ENCODE results near the gene CD44. TPM values are rescaled to one million over a fixed set of nuclear protein-coding genes. Genes with fewer than 3 reads are reported as not detected.

CD44 gene
- total RNA-seq, 1 experiment from 2014 or later, result 15.9 TPM

DNA sequence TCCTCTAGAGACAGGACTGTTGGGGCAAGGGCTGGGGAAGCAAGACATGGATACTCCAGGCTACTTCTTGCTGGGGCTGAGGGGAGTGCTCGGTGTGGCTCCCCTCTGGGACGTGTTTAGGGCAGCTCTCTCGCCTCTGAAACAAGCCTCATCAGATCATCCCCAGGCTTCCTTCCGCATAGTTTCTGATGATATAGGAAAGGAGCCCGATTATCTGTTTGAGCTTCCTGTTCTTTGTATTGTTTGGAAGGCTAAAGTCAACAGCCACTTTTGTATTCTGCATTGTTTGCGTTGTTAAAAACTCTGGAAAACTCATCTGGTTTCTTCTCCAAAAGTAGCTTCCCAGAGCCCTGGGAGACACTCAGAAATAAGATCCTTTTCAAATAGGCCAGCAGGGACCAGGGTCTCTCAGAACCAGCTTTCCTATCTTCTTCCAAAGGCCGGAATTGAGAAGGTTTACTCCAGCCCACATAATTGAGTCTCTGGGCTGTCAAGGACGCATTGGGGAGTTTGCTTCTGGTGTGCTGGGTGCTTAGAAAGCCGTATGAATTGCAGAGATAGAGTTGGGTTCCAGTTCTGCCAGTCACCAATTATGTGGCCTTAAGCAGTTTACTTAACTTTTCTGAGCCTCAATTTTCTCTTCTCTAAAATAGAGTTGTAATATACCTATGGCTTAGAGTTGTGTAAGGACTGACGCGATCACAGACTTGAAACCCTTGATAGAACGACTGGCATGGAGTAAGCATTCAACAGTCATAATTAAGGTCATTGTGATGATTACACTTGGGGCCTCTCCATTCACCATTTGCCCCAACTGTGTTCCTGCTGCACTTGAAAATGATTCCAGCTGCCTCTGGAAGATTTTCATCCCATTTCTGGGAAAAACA is 19.1 kb downstream of the CD44 start:
- Histone ChIP-seq H3K9me3 (ENCODE audit: low read depth, low read length, poor library complexity, severe bottlenecking) (no peaks in the 10 kb centered on the region), H3K36me3 (ENCODE audit: insufficient read depth, low read length, poor library complexity, severe bottlenecking) (no peaks in the 10 kb centered on the region), H3K4me1 (ENCODE audit: insufficient read depth, low read length, poor library complexity, severe bottlenecking) (no peaks in the 10 kb centered on the region), H3K4me3 (ENCODE audit: low read depth, low read length, poor library complexity, severe bottlenecking) (no peak overlapping the region), H3K27me3 (replicated peaks; ENCODE audit: insufficient read depth, low read depth, low read length, poor library complexity) (peaks cover 8% of the 10 kb centered on the region), H3K27ac (ENCODE audit: low read depth, low read length, poor library complexity, severe bottlenecking) (no peak overlapping the region)
- CTCF ChIA-PET, result no interaction called here
- POLR2A ChIA-PET (ENCODE audit: low non-redundant PET), result interaction anchor here (0.6 kb wide), 1 partner anchor 8 kb away, joined by 3 read pairs; no protein-coding TSS in a partner anchor
- TF ChIP-seq, protein P1, sequence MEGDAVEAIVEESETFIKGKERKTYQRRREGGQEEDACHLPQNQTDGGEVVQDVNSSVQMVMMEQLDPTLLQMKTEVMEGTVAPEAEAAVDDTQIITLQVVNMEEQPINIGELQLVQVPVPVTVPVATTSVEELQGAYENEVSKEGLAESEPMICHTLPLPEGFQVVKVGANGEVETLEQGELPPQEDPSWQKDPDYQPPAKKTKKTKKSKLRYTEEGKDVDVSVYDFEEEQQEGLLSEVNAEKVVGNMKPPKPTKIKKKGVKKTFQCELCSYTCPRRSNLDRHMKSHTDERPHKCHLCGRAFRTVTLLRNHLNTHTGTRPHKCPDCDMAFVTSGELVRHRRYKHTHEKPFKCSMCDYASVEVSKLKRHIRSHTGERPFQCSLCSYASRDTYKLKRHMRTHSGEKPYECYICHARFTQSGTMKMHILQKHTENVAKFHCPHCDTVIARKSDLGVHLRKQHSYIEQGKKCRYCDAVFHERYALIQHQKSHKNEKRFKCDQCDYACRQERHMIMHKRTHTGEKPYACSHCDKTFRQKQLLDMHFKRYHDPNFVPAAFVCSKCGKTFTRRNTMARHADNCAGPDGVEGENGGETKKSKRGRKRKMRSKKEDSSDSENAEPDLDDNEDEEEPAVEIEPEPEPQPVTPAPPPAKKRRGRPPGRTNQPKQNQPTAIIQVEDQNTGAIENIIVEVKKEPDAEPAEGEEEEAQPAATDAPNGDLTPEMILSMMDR (conservative IDR thresholded peaks at IDR 0.05; ENCODE audit: low read depth, low read length), result no peak
- no peak for TF ChIP-seq EZH2 (IDR thresholded peaks at IDR 0.05; ENCODE audit: borderline replicate concordance, low read depth, low read length, poor library complexity, severe bottlenecking)
- intact Hi-C loops (cut with micrococcal nuclease; ENCODE audit: unreplicated experiment), result no loop called here
- BruUV-seq (replicated peaks), result no TSS peak
- DNase-seq (ENCODE audit: low spot score), result no peak

GRCh38 chr11:35158701-35159510 is 19.9 kb downstream of the CD44 start:
- no peak for DNase-seq (ENCODE audit: low spot score)
- peaks cover 8% of the 10 kb centered on the region for H3K27me3 ChIP-seq (replicated peaks; ENCODE audit: insufficient read depth, low read depth, low read length, poor library complexity)
- H3K9me3 ChIP-seq (ENCODE audit: low read depth, low read length, poor library complexity, severe bottlenecking), result no peaks in the 10 kb centered on the region
- no peaks in the 10 kb centered on the region for H3K36me3 ChIP-seq (ENCODE audit: insufficient read depth, low read length, poor library complexity, severe bottlenecking)
- POLR2A ChIA-PET (ENCODE audit: low non-redundant PET), result no interaction called here
- no peaks in the 10 kb centered on the region for H3K4me1 ChIP-seq (ENCODE audit: insufficient read depth, low read length, poor library complexity, severe bottlenecking)
- H3K27ac ChIP-seq (ENCODE audit: low read depth, low read length, poor library complexity, severe bottlenecking), result no peak overlapping the region
- BruUV-seq (replicated peaks), result no TSS peak
- no peak overlapping the region for H3K4me3 ChIP-seq (ENCODE audit: low read depth, low read length, poor library complexity, severe bottlenecking)
- intact Hi-C loops (cut with micrococcal nuclease; ENCODE audit: unreplicated experiment), result no loop called here
- CTCF ChIA-PET, result no interaction called here
- no peak for TF ChIP-seq EZH2 (IDR thresholded peaks at IDR 0.05; ENCODE audit: borderline replicate concordance, low read depth, low read length, poor library complexity, severe bottlenecking)
- TF ChIP-seq, protein P1 (conservative IDR thresholded peaks at IDR 0.05; ENCODE audit: low read depth, low read length), result no peak

- H3K36me3 ChIP-seq (ENCODE audit: insufficient read depth, low read length, poor library complexity, severe bottlenecking), result no peaks in the 10 kb centered on the region
- no peak for TF ChIP-seq EZH2 (IDR thresholded peaks at IDR 0.05; ENCODE audit: borderline replicate concordance, low read depth, low read length, poor library complexity, severe bottlenecking)
- TF ChIP-seq, protein P1 (conservative IDR thresholded peaks at IDR 0.05; ENCODE audit: low read depth, low read length), result no peak
- no peaks in the 10 kb centered on the region for H3K4me1 ChIP-seq (ENCODE audit: insufficient read depth, low read length, poor library complexity, severe bottlenecking)
- H3K4me3 ChIP-seq (ENCODE audit: low read depth, low read length, poor library complexity, severe bottlenecking), result no peak overlapping the region
- no peaks in the 10 kb centered on the region for H3K9me3 ChIP-seq (ENCODE audit: low read depth, low read length, poor library complexity, severe bottlenecking)
- H3K27ac ChIP-seq (ENCODE audit: low read depth, low read length, poor library complexity, severe bottlenecking), result no peak overlapping the region
- peaks cover 8% of the 10 kb centered on the region for H3K27me3 ChIP-seq (replicated peaks; ENCODE audit: insufficient read depth, low read depth, low read length, poor library complexity)
- ChIA-PET POLR2A (ENCODE audit: low non-redundant PET) (no interaction called here), CTCF (no interaction called here)
- DNase-seq (ENCODE audit: low spot score), result no peak
- BruUV-seq (replicated peaks), result no TSS peak
- intact Hi-C loops (cut with micrococcal nuclease; ENCODE audit: unreplicated experiment), result no loop called here
Observed at GRCh38 chr11:35160246-35160824, 21.4 kb downstream of the CD44 start.

Data from A673 (cell line).